Endothelial cell of umbilical vein (primary cell): Measurements from ENCODE around the gene INKA1. TPM values are rescaled to one million over a fixed set of nuclear protein-coding genes. Genes with fewer than 3 reads are reported as not detected.

Source experiments
- BruUV-seq: library from RNA; stranded (reverse); fragments of 400-500 nt; replicated peaks from 2 replicates; lab custom pipeline; 2021; lab: Mats Ljungman, UMichigan
- CTCF ChIA-PET: fragments of 300-600, 350-600 bp; sonication (Branson Sonifier 250); formaldehyde crosslinking; loops from one replicate; lab custom pipeline; 2021; ENCODE audit warnings: antibody characterized with exemption, inconsistent platforms; lab: Charles Lee
- POLR2A ChIA-PET: fragments of 300-600, 350-600 bp; sonication (Branson Sonifier 250); formaldehyde crosslinking; loops from one replicate; lab custom pipeline; 2021; ENCODE audit warnings: antibody characterized with exemption, inconsistent platforms; lab: Charles Lee
- DNase-seq: peaks from one replicate; pipeline ENCODE4 v3.0.0-alpha.2; 2011; ENCODE audit warnings: low read depth, low spot score
- FAIRE-seq: peaks from 2 replicates; lab custom pipeline; 2011; peaks lifted over from hg19 to GRCh38; lab: Jason Lieb, UNC
- H2AFZ ChIP-seq: 2 replicates; pipeline ENCODE4 v1.6.0; 2012; ENCODE audit warnings: low read depth, low read length, control low read depth, inconsistent platforms
- H3K27ac ChIP-seq: 2 replicates; pipeline ENCODE4 v1.5.1; 2011; ENCODE audit warnings: low read depth, mild to moderate bottlenecking, control low read depth, low read length, moderate library complexity; ENCODE audit not compliant: insufficient read depth
- H3K27me3 ChIP-seq, 2 experiments: 2 replicates each; pipeline versions ENCODE4 v1.6.0 to v1.6.1; 2011; ENCODE audit warnings: low read length in 2 of 2, mixed read lengths in 1 of 2; ENCODE audit not compliant: control insufficient read depth in 2 of 2, insufficient read depth in 2 of 2
- H3K36me3 ChIP-seq, 2 experiments: 2 replicates in 1 of 2; 3 replicates in 1 of 2; pipeline ENCODE4 v1.5.1; 2011; ENCODE audit warnings: low read length in 2 of 2, mild to moderate bottlenecking in 1 of 2, moderate library complexity in 1 of 2; ENCODE audit not compliant: control insufficient read depth in 2 of 2, insufficient read depth in 2 of 2; ENCODE audit errors: extremely low read depth in 1 of 2
- H3K4me1 ChIP-seq: 3 replicates; pipeline ENCODE4 v1.5.1; 2011; ENCODE audit warnings: mild to moderate bottlenecking, low read length; ENCODE audit not compliant: control insufficient read depth, insufficient read depth; ENCODE audit errors: extremely low read depth
- H3K4me2 ChIP-seq: 2 replicates; pipeline ENCODE4 v1.6.1; 2011; ENCODE audit warnings: low read length, control low read depth, mixed read lengths; ENCODE audit not compliant: insufficient read depth
- H3K4me3 ChIP-seq, 3 experiments: fragments of 200-600 bp in 1 of 3; sonication (generic), shearing (Covaris generic) in 1 of 3; replicated peaks in 1 of 3; 2 replicates each; pipeline ENCODE4 v1.5.1; 2011 to 2016; ENCODE audit warnings: control low read depth in 3 of 3, low read length in 3 of 3, mild to moderate bottlenecking in 2 of 3, inconsistent platforms in 1 of 3, low read depth in 1 of 3, moderate library complexity in 1 of 3; ENCODE audit not compliant: insufficient read depth in 1 of 3
- H3K79me2 ChIP-seq: 2 replicates; pipeline ENCODE4 v1.6.0; 2012; ENCODE audit warnings: low read length, inconsistent platforms; ENCODE audit not compliant: control insufficient read depth, insufficient read depth
- H3K9ac ChIP-seq: replicated peaks from 2 replicates; pipeline ENCODE3; 2011; ENCODE audit warnings: low read length, control low read depth; ENCODE audit not compliant: insufficient read depth; ENCODE audit errors: extremely low read depth
- H3K9me1 ChIP-seq: replicated peaks from 3 replicates; pipeline ENCODE4 v1.6.0; 2011; ENCODE audit warnings: mild to moderate bottlenecking, low read length; ENCODE audit not compliant: control insufficient read depth, insufficient read depth; ENCODE audit errors: extremely low read depth
- H3K9me3 ChIP-seq: replicated peaks from 2 replicates; pipeline ENCODE4 v1.5.1; 2012; ENCODE audit warnings: low read length, inconsistent platforms; ENCODE audit not compliant: control insufficient read depth, insufficient read depth
- H4K20me1 ChIP-seq: replicated peaks from 2 replicates; pipeline ENCODE3; 2011; ENCODE audit warnings: mild to moderate bottlenecking, low read length; ENCODE audit not compliant: control insufficient read depth, insufficient read depth; ENCODE audit errors: extremely low read depth
- CTCF ChIP-seq, 2 donors: IDR thresholded peaks; 1 replicate in 1 of 2; 2 replicates in 1 of 2; pipeline ENCODE4 v1.5.1; 2011; ENCODE audit warnings: low read length in 2 of 2, mild to moderate bottlenecking in 2 of 2, moderate library complexity in 2 of 2, control low read depth in 1 of 2, inconsistent platforms in 1 of 2, low read depth in 1 of 2; ENCODE audit not compliant: insufficient read depth in 1 of 2; ENCODE audit errors: extremely low read depth in 1 of 2
- EZH2 ChIP-seq: IDR thresholded peaks from 2 replicates; pipeline ENCODE4 v1.6.1; 2012; ENCODE audit warnings: borderline replicate concordance, low read depth, mild to moderate bottlenecking, moderate library complexity, low read length, inconsistent platforms; ENCODE audit not compliant: severe bottlenecking
- FOS ChIP-seq: IDR thresholded peaks from 2 replicates; pipeline ENCODE4 v1.6.1; 2011; ENCODE audit warnings: mild to moderate bottlenecking, low read length, moderate library complexity, borderline replicate concordance; ENCODE audit not compliant: insufficient read depth
- GATA2 ChIP-seq: IDR thresholded peaks from 2 replicates; pipeline ENCODE4 v1.7.0; 2011; ENCODE audit warnings: low read depth, mild to moderate bottlenecking, moderate library complexity, mixed read lengths, low read length; ENCODE audit not compliant: insufficient read length, insufficient read depth
- JUN ChIP-seq: IDR thresholded peaks from 2 replicates; pipeline ENCODE4 v1.6.1; 2011; ENCODE audit warnings: borderline replicate concordance, low read depth; ENCODE audit not compliant: insufficient read length, insufficient read depth
- MAX ChIP-seq: IDR thresholded peaks from 2 replicates; pipeline ENCODE4 v1.6.1; 2011; ENCODE audit not compliant: insufficient read depth, insufficient read length
- MYC ChIP-seq: IDR thresholded peaks from one replicate; pipeline ENCODE4 v1.6.1; 2011; ENCODE audit warnings: mild to moderate bottlenecking, low read depth, low read length
- POLR2A ChIP-seq: IDR thresholded peaks from 2 replicates; pipeline ENCODE4 v1.6.1; 2012; ENCODE audit warnings: low read depth, mild to moderate bottlenecking, control low read depth, low read length
- POLR2AphosphoS5 ChIP-seq: IDR thresholded peaks from 2 replicates; pipeline ENCODE4 v1.6.1; 2012; ENCODE audit warnings: low read depth, mild to moderate bottlenecking, control low read depth, low read length, moderate library complexity; ENCODE audit not compliant: insufficient read depth
- dilution Hi-C: fragments of 300-500 bp; cut with MboI; formaldehyde crosslinking; loops from one replicate; pipeline ENCODE4 v1.15.0; 2019; ENCODE audit warnings: low sequenced_read_pairs; ENCODE audit not compliant: extremely low pct_ligation_motif_present
- intact Hi-C: fragments of 100-400 bp; cut with micrococcal nuclease; formaldehyde crosslinking; loops from one replicate; pipeline ENCODE4 v1.10.0; 2022
- polyA plus RNA-seq, 4 experiments: library from polyadenylated mRNA; depleted of rRNA in 3 of 4; stranded (reverse) in 3 of 4; unstranded in 1 of 4; fragments of >200 nt; gene quantifications; 2 replicates each; pipeline versions ENCODE4 v1.2.1 to v1.2.3, GENCODE V29; 2011 to 2012; ENCODE audit warnings: missing spikeins in 1 of 4
- total RNA-seq: library from RNA; stranded (reverse); gene quantifications from 2 replicates; pipeline ENCODE4 v1.2.3, GENCODE V29; 2021

INKA1 gene
- total and polyA plus RNA-seq, 2 donors (not counting 3 experiments of a cell fraction or from before 2014, with no cell fraction given), result 24.0 to 37.8 TPM

- Histone ChIP-seq H4K20me1 (no peaks in the 10 kb centered on the region), H2AFZ (no peak overlapping the region), H3K9me3 (no peaks in the 10 kb centered on the region), H3K27me3 (no peaks in the 10 kb centered on the region), H3K4me1 (no peaks in the 10 kb centered on the region), H3K79me2 (no peaks in the 10 kb centered on the region), H3K9ac (no peak overlapping the region), H3K9me1 (no peaks in the 10 kb centered on the region), H3K27ac (no peak overlapping the region), H3K36me3 (no peaks in the 10 kb centered on the region), H3K4me3 (no peak overlapping the region), H3K4me2 (no peak overlapping the region)
- POLR2A ChIA-PET, result no interaction called here
- DNase-seq (no peak), FAIRE-seq (no peak)
- no TSS peak for BruUV-seq
- intact Hi-C loops, result no loop called here
- TF ChIP-seq MYC (no peak), FOS (no peak), MAX (no peak)
- dilution Hi-C loops, result no loop called here
- CTCF ChIA-PET, result interaction anchor here (1.3 to 2.5 kb wide), 3 partner anchors 13 to 23 kb away, joined by 6 to 14 read pairs (median 6); partner anchors contain the start of gene INKA1
These were observed 23.0 kb downstream of the INKA1 start for GRCh38 chr3:49826016-49826415.

- BruUV-seq, result no TSS peak
- Histone ChIP-seq H3K27ac (no peak overlapping the region), H3K4me3 (no peak overlapping the region), H3K4me1 (no peaks in the 10 kb centered on the region), H3K9me3 (no peaks in the 10 kb centered on the region), H3K79me2 (no peaks in the 10 kb centered on the region), H4K20me1 (no peaks in the 10 kb centered on the region), H3K4me2 (no peak overlapping the region), H3K9ac (no peak overlapping the region), H3K36me3 (no peaks in the 10 kb centered on the region), H3K9me1 (no peaks in the 10 kb centered on the region), H3K27me3 (no peaks in the 10 kb centered on the region), H2AFZ (no peak overlapping the region)
- dilution Hi-C loops (no loop called here), intact Hi-C loops (no loop called here)
- TF ChIP-seq GATA2 (no peak), POLR2A (no peak), FOS (no peak), MAX (no peak), JUN (no peak), MYC (no peak), CTCF (IDR thresholded peaks at IDR 0.05; ENCODE audit: extremely low read depth in 1 of 2, insufficient read depth in 1 of 2, low read depth in 1 of 2, low read length in 2 of 2) (no peak), EZH2 (no peak), POLR2AphosphoS5 (no peak)
- POLR2A ChIA-PET, result no interaction called here
- DNase-seq, result no peak
- CTCF ChIA-PET, result interaction anchor here (0.9 to 11.8 kb wide), 5 partner anchors 8 to 75 kb away, joined by 3 to 545 read pairs (median 9); partner anchors contain the start of genes CDHR4, INKA1 and IP6K1
- FAIRE-seq, result no peak
These were observed 28.3 kb downstream of the INKA1 start for GRCh38 chr3:49831341-49831740.
